Measurements from ENCODE around the gene F13A1.

The F13A1 gene

GRCh38 chr6:6166064-6166463 is 154.4 kb downstream of the F13A1 start:
- Histone ChIP-seq H3K4me3 (ENCODE audit: low read depth, low read length) (no peak overlapping the region), H3K36me3 (ENCODE audit: control insufficient read depth in 2 of 2, insufficient read depth in 1 of 2, low read length in 2 of 2) (no peaks in the 10 kb centered on the region), H3K4me1 (ENCODE audit: control insufficient read depth, insufficient read depth, low read length) (no peaks in the 10 kb centered on the region), H3K9me3 (ENCODE audit: control insufficient read depth, insufficient read depth, low read depth, low read length) (no peaks in the 10 kb centered on the region), H3K27ac (ENCODE audit: extremely low read depth, low read depth, low read length) (no peak overlapping the region)
- ChIA-PET CTCF (no interaction called here), POLR2A (no interaction called here)
- TF ChIP-seq IKZF3 (tag by site-specific recombination; IDR thresholded peaks at IDR 0.05) (no peak), ZNF837 (tag by site-specific recombination; IDR thresholded peaks at IDR 0.05) (no peak), ZNF214 (tag by site-specific recombination; IDR thresholded peaks at IDR 0.05; ENCODE audit: borderline replicate concordance) (no peak), ZSCAN5A (tag by site-specific recombination; IDR thresholded peaks at IDR 0.05) (no peak), ZNF521 (tag by site-specific recombination; IDR thresholded peaks at IDR 0.05) (no peak), ZNF830 (tag by site-specific recombination; IDR thresholded peaks at IDR 0.05; ENCODE audit: low read depth) (no peak), ZBTB7A (tag by site-specific recombination; IDR thresholded peaks at IDR 0.05; ENCODE audit: low read depth) (no peak), PRDM10 (tag by site-specific recombination; IDR thresholded peaks at IDR 0.05) (no peak), ZNF645 (tag by site-specific recombination; IDR thresholded peaks at IDR 0.05) (no peak), ZNF768 (tag by site-specific recombination; IDR thresholded peaks at IDR 0.05) (no peak), ZNF777 (tag by site-specific recombination; IDR thresholded peaks at IDR 0.05; ENCODE audit: borderline replicate concordance) (no peak)

GRCh38 chr6:6164367-6164766 is 156.1 kb downstream of the F13A1 start:
- Histone ChIP-seq H3K4me3 (ENCODE audit: low read depth, low read length) (no peak overlapping the region), H3K4me1 (ENCODE audit: control insufficient read depth, insufficient read depth, low read length) (no peaks in the 10 kb centered on the region), H3K36me3 (ENCODE audit: control insufficient read depth in 2 of 2, insufficient read depth in 1 of 2, low read length in 2 of 2) (no peaks in the 10 kb centered on the region), H3K27ac (ENCODE audit: extremely low read depth, low read depth, low read length) (no peak overlapping the region), H3K9me3 (ENCODE audit: control insufficient read depth, insufficient read depth, low read depth, low read length) (no peaks in the 10 kb centered on the region)
- ChIA-PET CTCF (interaction anchor here (0.7 to 0.8 kb wide), 2 partner anchors 10 to 33 kb away, joined by 3 to 4 read pairs; no protein-coding TSS in a partner anchor), POLR2A (no interaction called here)
- TF ChIP-seq WT1 (tag by site-specific recombination; IDR thresholded peaks at IDR 0.05) = no peak
- no peak for TF ChIP-seq ZNF521 (tag by site-specific recombination; IDR thresholded peaks at IDR 0.05)
- no peak for TF ChIP-seq ZNF785 (tag by site-specific recombination; IDR thresholded peaks at IDR 0.05)
- TF ChIP-seq ZNF610 (tag by site-specific recombination; IDR thresholded peaks at IDR 0.05; ENCODE audit: borderline replicate concordance) = no peak
- no peak for TF ChIP-seq ZNF26 (tag by site-specific recombination; IDR thresholded peaks at IDR 0.05)
- TF ChIP-seq ZNF843 (tag by site-specific recombination; IDR thresholded peaks at IDR 0.05) = no peak
- no peak for TF ChIP-seq KLF10 (tag by site-specific recombination; IDR thresholded peaks at IDR 0.05)
- no peak for TF ChIP-seq PRDM6 (tag by site-specific recombination; IDR thresholded peaks at IDR 0.05)
- TF ChIP-seq ZNF501 (tag by site-specific recombination; IDR thresholded peaks at IDR 0.05) = no peak
- TF ChIP-seq ZNF37A (tag by site-specific recombination; IDR thresholded peaks at IDR 0.05) = no peak
- TF ChIP-seq ZBTB20 (tag by site-specific recombination; IDR thresholded peaks at IDR 0.05) = no peak
